Measurements from ENCODE around the gene MAP1LC3B2. TPM values are rescaled to one million over a fixed set of nuclear protein-coding genes. Genes with fewer than 3 reads are reported as not detected.

The MAP1LC3B2 gene
- 1 to 10 TPM in 3 of 4 donors, not detected in 1; 1.1 to 1.8 (median 1.8) TPM for total RNA-seq

- no peaks in the 10 kb centered on the region for H3K36me3 ChIP-seq
- WGBS, 2 donors (ENCODE audit: low coverage in 1 of 2): 61 to 87% methylated on average over 2 to 8 of the region's 19 CpGs
- H3K27ac ChIP-seq: peak within 1 kb of the TSS in 3 of 4 donors; percentile 27 to 53 (median 33)
- H3K4me1 ChIP-seq: no peaks in the 10 kb centered on the region
- ATAC-seq: peak; percentile 55
- no peak within 1 kb of the TSS for H3K4me3 ChIP-seq
- peaks cover 0 to 15% (median 0%) of the 10 kb centered on the region in 3 donors for H3K9me3 ChIP-seq
- TF ChIP-seq EP300 (IDR thresholded peaks at IDR 0.05) (no peak), POLR2AphosphoS5 (IDR thresholded peaks at IDR 0.05) (peak; percentile 26), POLR2A (IDR thresholded peaks at IDR 0.05) (peak in 1 of 2 donors; percentile 12), CTCF (IDR thresholded peaks at IDR 0.05) (no peak)
- no peaks in the 10 kb centered on the region for H3K27me3 ChIP-seq
Measured at GRCh38 chr12:116559162-116559935, at the start of gene MAP1LC3B2. Gene MAP1LC3B2, plus strand, starts transcription at chr12:116559381. Its CDS starts 16,562 bp downstream, at chr12:116575943.

GRCh38 chr12:116513944-116514343, 45.2 kb upstream of the MAP1LC3B2 start:
- Histone ChIP-seq H3K4me3 (no peak overlapping the region), H3K36me3 (no peaks in the 10 kb centered on the region), H3K27me3 (no peaks in the 10 kb centered on the region), H3K27ac (no peak overlapping the region), H3K4me1 (peaks cover 0 to 5% (median under 1%) of the 10 kb centered on the region in 3 donors), H3K9me3 (no peaks in the 10 kb centered on the region)
- ATAC-seq: no peak
- WGBS, 2 donors (ENCODE audit: low coverage in 1 of 2): 87 to 92% methylated on average over 4 of the region's 8 CpGs
- TF ChIP-seq CTCF (IDR thresholded peaks at IDR 0.05): no peak
- no peak for TF ChIP-seq POLR2A (IDR thresholded peaks at IDR 0.05)
- no peak for TF ChIP-seq POLR2AphosphoS5 (IDR thresholded peaks at IDR 0.05)

GRCh38 chr12:116515684-116516083, 43.5 kb upstream of the MAP1LC3B2 start:
- Histone ChIP-seq H3K36me3 (no peaks in the 10 kb centered on the region), H3K27me3 (no peaks in the 10 kb centered on the region), H3K4me1 (no peaks in the 10 kb centered on the region), H3K9me3 (no peaks in the 10 kb centered on the region), H3K4me3 (no peak overlapping the region), H3K27ac (no peak overlapping the region)
- ATAC-seq: no peak
- 67 to 76% methylated on average over 3 to 4 of the region's 4 CpGs for WGBS, 2 donors (ENCODE audit: low coverage in 1 of 2)
- TF ChIP-seq POLR2AphosphoS5 (IDR thresholded peaks at IDR 0.05): no peak
- TF ChIP-seq POLR2A (IDR thresholded peaks at IDR 0.05): no peak
- TF ChIP-seq EP300 (IDR thresholded peaks at IDR 0.05): no peak
- no peak for TF ChIP-seq CTCF (IDR thresholded peaks at IDR 0.05)

- no peak overlapping the region for H3K4me3 ChIP-seq
- no peaks in the 10 kb centered on the region for H3K4me1 ChIP-seq
- TF ChIP-seq EP300 (IDR thresholded peaks at IDR 0.05): no peak
- TF ChIP-seq CTCF (IDR thresholded peaks at IDR 0.05): no peak
- no peak for TF ChIP-seq POLR2A (IDR thresholded peaks at IDR 0.05)
- no peak for TF ChIP-seq POLR2AphosphoS5 (IDR thresholded peaks at IDR 0.05)
- no peaks in the 10 kb centered on the region for H3K36me3 ChIP-seq
- 89 to 100% methylated on average over 2 to 6 of the region's 11 CpGs for WGBS, 2 donors (ENCODE audit: low coverage in 1 of 2)
- H3K9me3 ChIP-seq: no peaks in the 10 kb centered on the region
- no peak overlapping the region for H3K27ac ChIP-seq
- ATAC-seq: no peak
- no peaks in the 10 kb centered on the region for H3K27me3 ChIP-seq
Measured at GRCh38 chr12:116516657-116517056, 42.5 kb upstream of the MAP1LC3B2 start.

Measured in gastroesophageal sphincter (tissue), 4 donors.